Panc1 (cell line): ENCODE data around the gene ADAMTS2. TPM values are rescaled to one million over a fixed set of nuclear protein-coding genes. Genes with fewer than 3 reads are reported as not detected.

Source experiments
- ATAC-seq: fragments of 200-7000 bp; cut with Tn5 transposase; 2 replicates; pipeline ENCODE4 v1.9.1; 2020; ENCODE audit warnings: mild to moderate bottlenecking, moderate library complexity
- BruUV-seq: library from RNA; stranded (reverse); fragments of 400-500 nt; replicated peaks from 2 replicates; lab custom pipeline; 2021; lab: Mats Ljungman, UMichigan
- CTCF ChIA-PET: fragments of 300-600 bp; sonication (Branson Sonifier 250); formaldehyde crosslinking; loops from one replicate; lab custom pipeline; 2022; ENCODE audit warnings: antibody characterized with exemption; lab: Charles Lee
- POLR2A ChIA-PET: fragments of 300-600 bp; sonication (Branson Sonifier 250); formaldehyde crosslinking; loops from one replicate; lab custom pipeline; 2022; ENCODE audit warnings: antibody characterized with exemption; lab: Charles Lee
- DNase-seq: peaks from one replicate; pipeline ENCODE4 v3.0.0-alpha.2; 2010; ENCODE audit warnings: low read depth, low spot score
- H3K27ac ChIP-seq: 2 replicates; pipeline ENCODE4 v1.5.1; 2011; ENCODE audit warnings: mild to moderate bottlenecking, low read length, inconsistent platforms
- H3K27me3 ChIP-seq: fragments of 200-500 bp; sonication (Bioruptor generic); 2 replicates; pipeline ENCODE4 v1.6.0; 2014; ENCODE audit warnings: low read length, inconsistent platforms; ENCODE audit not compliant: control insufficient read depth, insufficient read depth
- H3K36me3 ChIP-seq: fragments of 200-500 bp; sonication (Bioruptor generic); 2 replicates; pipeline ENCODE4 v1.5.1; 2014; ENCODE audit warnings: inconsistent platforms, mild to moderate bottlenecking, low read length, moderate library complexity; ENCODE audit not compliant: control insufficient read depth, insufficient read depth
- H3K4me1 ChIP-seq: 2 replicates; pipeline ENCODE4 v1.5.1; 2011; ENCODE audit warnings: inconsistent platforms, mild to moderate bottlenecking, low read length, moderate library complexity; ENCODE audit not compliant: control insufficient read depth, insufficient read depth
- H3K4me3 ChIP-seq, 2 experiments: 2 replicates each; pipeline ENCODE4 v1.5.1; 2011 to 2012; ENCODE audit warnings: low read depth in 2 of 2, low read length in 2 of 2, mild to moderate bottlenecking in 2 of 2, inconsistent platforms in 1 of 2, moderate library complexity in 1 of 2
- H3K9me3 ChIP-seq: fragments of 200-500 bp; sonication (Bioruptor generic); 2 replicates; pipeline ENCODE4 v1.5.1; 2014; ENCODE audit warnings: low read depth, mild to moderate bottlenecking, inconsistent platforms, low read length, moderate library complexity; ENCODE audit not compliant: control insufficient read depth, insufficient read depth
- CTCF ChIP-seq: fragments of 450-650 bp; IDR thresholded peaks from 2 replicates; pipeline ENCODE4 v1.5.1; 2017; ENCODE audit warnings: mild to moderate bottlenecking
- POLR2AphosphoS5 ChIP-seq: IDR thresholded peaks from 2 replicates; pipeline ENCODE4 v1.6.1; 2012; ENCODE audit warnings: mild to moderate bottlenecking, low read depth, low read length, moderate library complexity
- SIN3A ChIP-seq: IDR thresholded peaks from 2 replicates; pipeline ENCODE4 v1.6.1; 2012; ENCODE audit warnings: low read depth, mild to moderate bottlenecking, low read length, moderate library complexity, borderline replicate concordance; ENCODE audit not compliant: insufficient read depth
- TCF7L2 ChIP-seq: IDR thresholded peaks from 2 replicates; pipeline ENCODE4 v1.6.1; 2011; ENCODE audit warnings: mild to moderate bottlenecking, low read depth, low read length, inconsistent platforms
- in situ Hi-C: cut with HindIII; loops from 2 replicates; pipeline ENCODE4 v1.10.0; 2016; ENCODE audit warnings: low sequenced_read_pairs, low pct_unique_long_range_greater_than_20kb
- intact Hi-C: fragments of 100-400 bp; cut with micrococcal nuclease; formaldehyde crosslinking; loops from one replicate; pipeline ENCODE4 v1.10.0; 2022; ENCODE audit not compliant: unreplicated experiment
- total RNA-seq: library from RNA; stranded (reverse); gene quantifications from one replicate; pipeline ENCODE4 v1.2.1, GENCODE V29; 2021; ENCODE audit not compliant: unreplicated experiment
- TF ChIP-seq, protein P1 (sequence below), 2 experiments: IDR thresholded peaks; 2 replicates each; pipeline ENCODE4 v1.6.1; 2011 to 2012; ENCODE audit warnings: low read depth in 2 of 2, control low read depth in 1 of 2, low read length in 1 of 2, mild to moderate bottlenecking in 1 of 2, moderate library complexity in 1 of 2; ENCODE audit not compliant: insufficient read depth in 1 of 2

The ADAMTS2 gene
- total RNA-seq, 1 experiment from 2014 or later = 0.13 TPM

GRCh38 chr5:179207470-179207869 is 137.8 kb downstream of the ADAMTS2 start:
- no peaks in the 10 kb centered on the region for H3K27me3 ChIP-seq
- in situ Hi-C loops = no loop called here
- H3K36me3 ChIP-seq = no peaks in the 10 kb centered on the region
- ChIA-PET CTCF (no interaction called here), POLR2A (no interaction called here)
- no peak overlapping the region for H3K27ac ChIP-seq
- intact Hi-C loops = no loop called here
- DNase-seq (no peak), ATAC-seq (no peak)
- H3K4me1 ChIP-seq = no peaks in the 10 kb centered on the region
- TF ChIP-seq TCF7L2 = no peak
- TF ChIP-seq SIN3A = no peak
- no TSS peak for BruUV-seq
- H3K9me3 ChIP-seq = no peaks in the 10 kb centered on the region
- no peak overlapping the region for H3K4me3 ChIP-seq

DNA sequence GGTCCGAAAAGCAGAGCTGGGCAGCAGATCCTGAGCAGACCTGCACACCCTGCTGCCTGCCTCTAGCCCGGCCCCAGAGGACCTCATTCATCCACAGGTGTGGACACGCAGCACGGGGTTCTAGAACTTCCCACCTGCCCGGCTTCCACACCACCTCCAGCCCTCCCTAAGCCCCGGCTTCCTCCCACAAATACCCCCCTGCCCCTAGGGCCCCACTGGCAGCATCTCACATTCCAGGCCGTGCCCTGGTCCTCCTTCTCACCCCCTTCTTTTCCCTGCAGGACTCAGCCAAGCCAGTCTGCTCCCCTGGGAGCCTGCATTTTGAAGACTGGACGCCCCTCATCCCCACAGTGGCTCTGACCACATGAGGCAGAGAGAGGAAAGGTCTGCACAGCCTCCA is 138.9 kb downstream of the ADAMTS2 start:
- DNase-seq = no peak
- no peaks in the 10 kb centered on the region for H3K27me3 ChIP-seq
- H3K4me1 ChIP-seq = no peaks in the 10 kb centered on the region
- H3K27ac ChIP-seq = no peak overlapping the region
- in situ Hi-C loops (no loop called here), intact Hi-C loops (no loop called here)
- no peak for ATAC-seq
- TF ChIP-seq TCF7L2 (no peak), CTCF (no peak), SIN3A (no peak), POLR2AphosphoS5 (no peak)
- TF ChIP-seq, protein P1, sequence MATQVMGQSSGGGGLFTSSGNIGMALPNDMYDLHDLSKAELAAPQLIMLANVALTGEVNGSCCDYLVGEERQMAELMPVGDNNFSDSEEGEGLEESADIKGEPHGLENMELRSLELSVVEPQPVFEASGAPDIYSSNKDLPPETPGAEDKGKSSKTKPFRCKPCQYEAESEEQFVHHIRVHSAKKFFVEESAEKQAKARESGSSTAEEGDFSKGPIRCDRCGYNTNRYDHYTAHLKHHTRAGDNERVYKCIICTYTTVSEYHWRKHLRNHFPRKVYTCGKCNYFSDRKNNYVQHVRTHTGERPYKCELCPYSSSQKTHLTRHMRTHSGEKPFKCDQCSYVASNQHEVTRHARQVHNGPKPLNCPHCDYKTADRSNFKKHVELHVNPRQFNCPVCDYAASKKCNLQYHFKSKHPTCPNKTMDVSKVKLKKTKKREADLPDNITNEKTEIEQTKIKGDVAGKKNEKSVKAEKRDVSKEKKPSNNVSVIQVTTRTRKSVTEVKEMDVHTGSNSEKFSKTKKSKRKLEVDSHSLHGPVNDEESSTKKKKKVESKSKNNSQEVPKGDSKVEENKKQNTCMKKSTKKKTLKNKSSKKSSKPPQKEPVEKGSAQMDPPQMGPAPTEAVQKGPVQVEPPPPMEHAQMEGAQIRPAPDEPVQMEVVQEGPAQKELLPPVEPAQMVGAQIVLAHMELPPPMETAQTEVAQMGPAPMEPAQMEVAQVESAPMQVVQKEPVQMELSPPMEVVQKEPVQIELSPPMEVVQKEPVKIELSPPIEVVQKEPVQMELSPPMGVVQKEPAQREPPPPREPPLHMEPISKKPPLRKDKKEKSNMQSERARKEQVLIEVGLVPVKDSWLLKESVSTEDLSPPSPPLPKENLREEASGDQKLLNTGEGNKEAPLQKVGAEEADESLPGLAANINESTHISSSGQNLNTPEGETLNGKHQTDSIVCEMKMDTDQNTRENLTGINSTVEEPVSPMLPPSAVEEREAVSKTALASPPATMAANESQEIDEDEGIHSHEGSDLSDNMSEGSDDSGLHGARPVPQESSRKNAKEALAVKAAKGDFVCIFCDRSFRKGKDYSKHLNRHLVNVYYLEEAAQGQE (IDR thresholded peaks at IDR 0.05; ENCODE audit: insufficient read depth in 1 of 2, low read depth in 2 of 2, low read length in 1 of 2) = no peak
- H3K36me3 ChIP-seq = no peaks in the 10 kb centered on the region
- no peaks in the 10 kb centered on the region for H3K9me3 ChIP-seq
- no TSS peak for BruUV-seq
- ChIA-PET POLR2A (no interaction called here), CTCF (no interaction called here)
- H3K4me3 ChIP-seq = no peak overlapping the region

GRCh38 chr5:179205277-179205676 is 140.0 kb downstream of the ADAMTS2 start:
- in situ Hi-C loops = no loop called here
- no TSS peak for BruUV-seq
- Histone ChIP-seq H3K27ac (no peak overlapping the region), H3K36me3 (no peaks in the 10 kb centered on the region), H3K9me3 (no peaks in the 10 kb centered on the region), H3K27me3 (no peaks in the 10 kb centered on the region), H3K4me3 (no peak overlapping the region), H3K4me1 (no peaks in the 10 kb centered on the region)
- ChIA-PET POLR2A (no interaction called here), CTCF (no interaction called here)
- ATAC-seq = no peak
- intact Hi-C loops = no loop called here
- DNase-seq = no peak
- TF ChIP-seq CTCF (no peak), TCF7L2 (no peak), SIN3A (no peak), POLR2AphosphoS5 (no peak)
- TF ChIP-seq, protein P1 (IDR thresholded peaks at IDR 0.05; ENCODE audit: insufficient read depth in 1 of 2, low read depth in 2 of 2, low read length in 1 of 2) = no peak
